GM19035 (cell line): ENCODE measurements around the gene GABRG3.

ENCODE experiments used
- ATAC-seq: cut with Tn5 transposase; IDR thresholded peaks from one replicate; pipeline ENCODE4 v1.9.1; 2021; ENCODE audit not compliant: unreplicated experiment

The GABRG3 gene

GRCh38 chr15:27457766-27458165 lies 486.8 kb downstream of the GABRG3 start:
- no peak for ATAC-seq

GRCh38 chr15:27458345-27459084 lies 487.5 kb downstream of the GABRG3 start:
- ATAC-seq, result no peak

GRCh38 chr15:27459836-27460235 lies 488.9 kb downstream of the GABRG3 start:
- ATAC-seq, result no peak

GRCh38 chr15:27461181-27461580 lies 490.2 kb downstream of the GABRG3 start:
- ATAC-seq, result no peak

GRCh38 chr15:27463525-27464088 lies 492.6 kb downstream of the GABRG3 start:
- no peak for ATAC-seq

DNA sequence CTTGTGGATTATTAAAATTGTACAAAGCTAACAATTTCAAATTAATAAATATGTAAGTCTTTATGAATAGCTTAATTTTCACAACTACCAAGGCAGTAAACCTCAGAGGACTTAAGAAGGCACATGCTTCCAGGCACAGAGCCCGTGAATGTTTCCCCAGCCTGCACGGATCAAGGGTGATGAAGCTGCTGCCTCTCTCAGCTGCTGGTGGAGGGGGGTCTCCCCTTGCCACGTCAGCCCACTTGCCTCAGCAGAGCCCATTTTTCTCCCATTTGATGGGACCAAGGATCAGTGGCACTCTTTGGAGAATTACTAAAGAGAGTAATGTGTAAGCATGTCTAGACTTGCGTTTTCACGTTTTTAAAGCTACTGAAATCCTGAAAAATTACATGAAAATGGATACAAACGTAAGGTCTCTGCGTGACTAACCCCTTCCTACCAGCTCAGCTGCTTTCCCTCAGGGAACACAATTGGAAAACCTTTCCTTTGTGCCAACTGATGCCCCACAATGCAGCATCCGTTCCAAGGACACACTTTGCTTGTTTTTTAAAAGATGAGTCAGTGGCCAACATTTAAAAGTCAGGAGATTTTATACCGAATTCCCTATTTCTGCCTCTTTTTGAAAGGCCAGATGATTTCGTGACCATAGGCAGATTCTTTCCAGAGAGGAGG lies 494.1 kb downstream of the GABRG3 start:
- no peak for ATAC-seq

- no peak for ATAC-seq
These were observed 495.8 kb downstream of the GABRG3 start for GRCh38 chr15:27466758-27467157.

DNA sequence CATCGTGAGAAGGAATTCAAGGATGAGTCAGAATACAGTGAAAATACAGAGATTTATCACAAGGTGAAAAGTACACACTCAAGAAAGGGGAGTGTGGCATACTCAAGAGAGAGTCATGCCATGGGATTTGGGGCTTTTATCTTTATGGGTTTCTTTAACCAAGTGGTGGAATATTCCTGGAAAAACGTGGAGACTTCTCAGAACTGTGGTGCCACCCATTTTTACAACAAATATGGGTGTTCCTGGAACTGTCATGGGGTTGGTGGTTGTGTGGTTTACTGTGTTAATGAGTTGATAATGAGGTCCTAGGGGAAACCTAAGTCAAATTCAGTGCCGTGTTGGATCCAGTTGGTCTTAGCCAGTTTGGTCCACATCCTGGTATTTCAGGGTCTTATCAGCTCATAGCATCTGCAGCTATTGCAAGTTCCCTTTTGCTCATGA lies 497.2 kb downstream of the GABRG3 start:
- ATAC-seq, result no peak

DNA sequence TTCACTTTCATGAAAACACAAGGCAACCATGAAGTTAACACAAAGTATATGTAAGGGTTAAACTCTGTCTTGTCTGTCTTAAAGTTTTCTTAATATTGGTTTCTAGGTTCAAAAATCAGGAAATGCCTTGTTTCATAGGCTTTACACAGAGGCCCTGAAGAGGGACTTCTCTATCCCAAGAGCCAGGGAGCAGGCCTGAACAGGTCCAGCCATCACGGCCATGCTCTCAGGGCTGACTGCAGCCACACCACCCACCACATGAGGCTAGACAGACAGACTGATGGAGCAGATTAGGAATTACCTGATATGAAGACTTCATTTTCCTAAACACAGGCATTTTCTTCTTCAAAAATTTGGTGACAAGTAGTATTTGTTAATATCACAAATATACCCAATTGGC lies 502.9 kb downstream of the GABRG3 start:
- no peak for ATAC-seq

DNA sequence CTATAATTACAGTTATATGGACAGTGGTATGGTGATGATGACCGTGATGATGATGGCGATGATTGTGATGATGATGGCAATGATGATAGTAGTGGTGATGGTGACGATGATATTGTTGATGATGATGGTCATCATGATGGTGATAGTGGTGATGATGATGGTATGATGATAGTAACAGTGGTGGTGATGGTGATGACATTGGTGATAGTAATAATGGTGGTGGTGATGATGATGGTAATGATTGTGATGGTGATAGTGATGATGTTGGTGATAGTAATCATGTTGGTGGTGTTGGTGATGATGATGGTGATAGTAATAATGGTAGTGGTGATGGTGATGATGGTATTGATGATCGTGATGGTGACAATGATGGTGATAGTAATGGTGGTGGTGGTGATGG lies 504.4 kb downstream of the GABRG3 start:
- ATAC-seq, result no peak

DNA sequence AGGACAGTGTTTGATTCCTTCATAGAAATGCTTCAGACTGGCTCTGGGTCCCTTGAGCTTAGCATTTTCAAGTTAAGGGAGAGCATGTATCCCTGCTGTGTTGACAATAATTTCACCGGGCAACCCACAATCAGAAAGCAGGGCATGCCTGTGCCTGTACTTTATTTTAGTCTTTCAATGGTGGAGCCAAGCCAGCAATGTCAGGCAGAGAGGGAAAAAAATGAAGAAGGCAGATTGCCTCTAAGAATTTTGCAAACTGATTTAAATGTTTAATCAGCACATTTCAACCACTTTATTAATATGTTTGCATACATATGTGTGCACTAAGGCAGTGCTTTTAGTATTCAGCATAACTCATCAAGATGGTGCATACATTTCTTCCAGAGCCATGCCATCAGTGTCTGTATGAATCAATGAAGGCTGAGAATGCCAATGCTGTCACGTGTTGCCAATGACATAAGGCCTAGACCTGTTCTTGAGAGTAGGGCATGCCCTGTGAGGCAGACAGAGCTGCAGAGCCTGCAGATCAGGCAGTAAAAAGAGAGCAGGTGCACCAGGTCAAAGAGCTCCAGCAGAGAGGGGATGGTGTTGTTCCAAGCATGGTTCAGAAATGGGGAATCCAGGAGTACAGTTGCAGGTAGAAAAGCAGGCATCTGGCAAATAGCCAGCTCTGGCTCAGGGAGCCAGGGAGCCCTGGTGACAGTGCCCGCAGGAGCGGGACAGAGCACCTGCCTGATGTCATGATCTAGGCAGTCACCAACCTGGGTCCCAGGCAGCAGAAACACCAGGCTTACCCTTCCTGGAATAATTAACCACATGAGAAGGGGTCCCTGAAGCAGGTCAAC lies 508.5 kb downstream of the GABRG3 start:
- ATAC-seq, result no peak

DNA sequence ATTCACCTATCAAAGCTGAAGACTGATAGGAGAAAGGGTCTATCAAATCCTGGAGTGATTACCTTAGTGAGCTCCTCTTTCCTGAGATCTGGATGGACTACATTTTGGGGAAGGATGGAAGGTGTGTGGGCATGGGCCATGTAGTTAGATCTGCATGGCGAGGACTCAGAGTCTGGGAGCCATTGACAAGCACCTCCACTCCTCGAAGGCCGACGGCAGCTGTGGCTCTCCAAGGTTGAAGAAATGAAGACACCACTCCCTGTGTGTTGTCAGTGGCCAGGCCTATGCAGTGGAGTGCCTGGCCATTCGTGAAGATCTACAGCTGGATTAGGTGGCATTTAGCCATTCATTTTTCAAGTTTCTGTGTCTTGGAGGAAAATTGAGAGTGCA lies 509.2 kb downstream of the GABRG3 start:
- no peak for ATAC-seq

DNA sequence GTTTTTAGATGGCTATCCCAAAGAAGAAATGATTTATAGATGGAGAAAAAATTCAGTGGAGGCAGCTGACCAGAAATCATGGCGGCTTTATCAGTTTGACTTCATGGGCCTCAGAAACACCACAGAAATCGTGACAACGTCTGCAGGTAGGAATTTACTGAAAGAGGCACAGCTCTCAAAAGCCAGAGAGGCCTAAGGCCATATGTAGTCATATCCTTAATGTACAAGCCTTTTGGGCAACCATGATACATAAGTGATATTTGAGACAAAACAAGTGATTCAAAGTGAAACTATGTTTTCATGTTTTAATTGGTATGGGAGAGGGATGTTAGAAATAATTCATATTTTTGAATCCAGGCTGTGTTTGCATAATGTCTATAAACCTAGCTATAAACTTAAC lies 509.7 kb downstream of the GABRG3 start:
- no peak for ATAC-seq

- no peak for ATAC-seq
These were observed 510.8 kb downstream of the GABRG3 start for GRCh38 chr15:27481768-27482167.

GRCh38 chr15:27482287-27482686 lies 511.3 kb downstream of the GABRG3 start:
- ATAC-seq, result no peak

DNA sequence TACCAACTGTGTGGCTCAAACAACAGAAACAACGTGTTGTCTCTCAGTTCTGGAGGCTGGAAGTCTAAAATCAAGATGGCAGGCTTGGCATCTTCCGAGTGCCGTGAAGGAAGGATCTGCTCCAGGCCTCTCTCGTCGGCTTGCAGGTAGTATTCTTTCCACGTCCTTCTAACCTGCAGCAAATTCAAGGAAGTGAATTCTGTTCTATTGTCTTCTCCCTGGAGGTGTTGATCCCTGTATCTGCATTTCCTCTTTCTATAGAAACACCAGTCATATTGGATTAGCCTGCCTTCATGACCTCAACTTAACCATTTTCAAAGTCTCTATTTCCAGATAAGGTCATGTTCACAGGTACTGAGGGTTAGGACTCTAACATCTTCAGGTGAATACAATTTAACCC lies 512.1 kb downstream of the GABRG3 start:
- ATAC-seq, result no peak

DNA sequence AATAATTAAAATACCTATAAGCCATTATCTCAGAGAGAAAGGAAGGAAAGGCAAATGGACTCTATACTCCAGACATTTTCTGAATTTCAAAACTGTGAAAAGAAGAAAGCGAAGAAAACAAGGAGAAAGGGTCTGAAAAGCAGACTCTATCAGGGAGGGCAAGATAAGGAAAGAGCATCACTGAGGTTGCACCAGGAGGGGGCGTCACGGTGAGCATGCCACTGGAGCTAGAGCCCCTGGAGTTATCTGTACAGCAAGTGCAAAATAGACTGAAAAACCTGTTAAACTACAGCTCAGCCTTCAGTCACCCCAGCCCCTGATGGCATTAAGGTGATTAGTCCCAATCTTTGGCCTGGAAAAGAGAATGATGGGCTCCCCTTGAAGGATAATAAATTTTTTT lies 514.3 kb downstream of the GABRG3 start:
- ATAC-seq, result no peak

DNA sequence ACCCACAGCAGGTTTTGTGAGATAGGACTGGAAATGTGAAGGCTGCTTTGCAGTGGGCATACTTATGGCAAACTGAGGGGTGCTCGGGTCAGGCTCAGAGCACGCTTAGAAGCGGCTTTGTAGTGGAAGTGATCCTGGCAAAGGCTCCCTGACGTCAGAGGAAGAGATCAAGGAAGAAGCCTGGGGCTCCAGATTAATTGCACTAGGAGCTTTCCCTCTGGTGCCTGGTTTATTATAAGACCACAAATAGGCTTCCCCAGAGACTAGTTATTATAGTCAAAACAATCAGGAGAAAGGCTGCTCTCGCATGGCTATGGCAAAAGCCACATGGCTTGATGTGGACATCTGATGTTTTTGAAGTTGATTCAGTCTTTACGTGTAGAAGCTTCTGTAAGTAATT lies 515.1 kb downstream of the GABRG3 start:
- ATAC-seq, result no peak

GRCh38 chr15:27486683-27487647 lies 516.0 kb downstream of the GABRG3 start:
- no peak for ATAC-seq

DNA sequence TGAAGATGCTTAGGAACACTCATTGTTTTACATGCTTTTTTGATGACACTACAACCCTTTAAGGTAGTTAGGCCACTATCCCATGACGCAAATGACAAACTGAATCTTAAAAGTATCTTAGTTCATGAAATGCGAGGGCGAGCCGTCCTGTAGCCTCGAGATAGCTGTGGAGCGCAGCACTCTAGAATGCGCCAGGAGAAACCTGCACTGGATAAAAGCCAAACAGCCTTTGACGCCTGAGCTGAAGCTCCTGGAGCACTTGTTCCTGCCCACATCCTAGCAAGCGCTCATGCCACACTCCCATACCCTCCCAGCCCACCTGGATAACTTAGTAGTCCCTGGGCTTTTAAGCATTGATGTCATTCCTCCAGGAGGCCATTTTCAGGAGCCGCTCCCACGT lies 516.9 kb downstream of the GABRG3 start:
- ATAC-seq, result no peak
